ENCODE measurements around the gene C1QL2. TPM values are rescaled to one million over a fixed set of nuclear protein-coding genes. Genes with fewer than 3 reads are reported as not detected.

C1QL2 gene
- total RNA-seq, 1 experiment from 2014 or later, result not detected

- Histone ChIP-seq H3K4me1 (ENCODE audit: low read length) (no peaks in the 10 kb centered on the region), H3K36me3 (ENCODE audit: insufficient read depth, low read length) (no peaks in the 10 kb centered on the region), H3K4me2 (ENCODE audit: low read depth, low read length, poor library complexity, severe bottlenecking) (no peak overlapping the region), H3K79me2 (ENCODE audit: low read length) (no peaks in the 10 kb centered on the region), H4K20me1 (ENCODE audit: insufficient read depth, low read depth, low read length) (no peaks in the 10 kb centered on the region), H2AFZ (ENCODE audit: low read length) (no peak overlapping the region), H3K9me3 (ENCODE audit: low read length) (no peaks in the 10 kb centered on the region), H3K27ac (ENCODE audit: low read length) (no peak overlapping the region), H3K4me3 (ENCODE audit: low read length) (no peak overlapping the region), H3K27me3 (ENCODE audit: low read length) (no peaks in the 10 kb centered on the region), H3K9me2 (replicated peaks; ENCODE audit: insufficient read depth, low read length) (no peaks in the 10 kb centered on the region), H3K9ac (ENCODE audit: low read length) (no peak overlapping the region)
- no peak for DNase-seq
These were observed 38.4 kb downstream of the C1QL2 start for GRCh38 chr2:119119999-119120756.

- Histone ChIP-seq H3K27ac (ENCODE audit: low read length) (no peak overlapping the region), H3K4me3 (ENCODE audit: low read length) (no peak overlapping the region), H3K9me2 (replicated peaks; ENCODE audit: insufficient read depth, low read length) (no peaks in the 10 kb centered on the region), H3K27me3 (ENCODE audit: low read length) (no peaks in the 10 kb centered on the region), H3K4me2 (ENCODE audit: low read depth, low read length, poor library complexity, severe bottlenecking) (no peak overlapping the region), H3K9me3 (ENCODE audit: low read length) (no peaks in the 10 kb centered on the region), H3K9ac (ENCODE audit: low read length) (no peak overlapping the region), H3K79me2 (ENCODE audit: low read length) (no peaks in the 10 kb centered on the region), H4K20me1 (ENCODE audit: insufficient read depth, low read depth, low read length) (no peaks in the 10 kb centered on the region), H3K4me1 (ENCODE audit: low read length) (no peaks in the 10 kb centered on the region), H2AFZ (ENCODE audit: low read length) (no peak overlapping the region), H3K36me3 (ENCODE audit: insufficient read depth, low read length) (no peaks in the 10 kb centered on the region)
- DNase-seq, result no peak
These were observed 39.3 kb downstream of the C1QL2 start for GRCh38 chr2:119119076-119119785.

GRCh38 chr2:119117891-119118882 lies 40.4 kb downstream of the C1QL2 start:
- Histone ChIP-seq H3K79me2 (ENCODE audit: low read length) (no peaks in the 10 kb centered on the region), H3K36me3 (ENCODE audit: insufficient read depth, low read length) (no peaks in the 10 kb centered on the region), H3K4me3 (ENCODE audit: low read length) (no peak overlapping the region), H4K20me1 (ENCODE audit: insufficient read depth, low read depth, low read length) (no peaks in the 10 kb centered on the region), H3K4me2 (ENCODE audit: low read depth, low read length, poor library complexity, severe bottlenecking) (no peak overlapping the region), H3K9me2 (replicated peaks; ENCODE audit: insufficient read depth, low read length) (no peaks in the 10 kb centered on the region), H3K27ac (ENCODE audit: low read length) (no peak overlapping the region), H2AFZ (ENCODE audit: low read length) (no peak overlapping the region), H3K27me3 (ENCODE audit: low read length) (no peaks in the 10 kb centered on the region), H3K4me1 (ENCODE audit: low read length) (no peaks in the 10 kb centered on the region), H3K9me3 (ENCODE audit: low read length) (no peaks in the 10 kb centered on the region), H3K9ac (ENCODE audit: low read length) (no peak overlapping the region)
- no peak for DNase-seq

- H4K20me1 ChIP-seq (ENCODE audit: insufficient read depth, low read depth, low read length), result no peaks in the 10 kb centered on the region
- no peak overlapping the region for H2AFZ ChIP-seq (ENCODE audit: low read length)
- H3K9me2 ChIP-seq (replicated peaks; ENCODE audit: insufficient read depth, low read length), result no peaks in the 10 kb centered on the region
- no peaks in the 10 kb centered on the region for H3K4me1 ChIP-seq (ENCODE audit: low read length)
- no peaks in the 10 kb centered on the region for H3K79me2 ChIP-seq (ENCODE audit: low read length)
- no peaks in the 10 kb centered on the region for H3K27me3 ChIP-seq (ENCODE audit: low read length)
- H3K9me3 ChIP-seq (ENCODE audit: low read length), result no peaks in the 10 kb centered on the region
- H3K36me3 ChIP-seq (ENCODE audit: insufficient read depth, low read length), result no peaks in the 10 kb centered on the region
- no peak overlapping the region for H3K4me3 ChIP-seq (ENCODE audit: low read length)
- no peak overlapping the region for H3K9ac ChIP-seq (ENCODE audit: low read length)
- no peak for DNase-seq
- no peak overlapping the region for H3K27ac ChIP-seq (ENCODE audit: low read length)
- H3K4me2 ChIP-seq (ENCODE audit: low read depth, low read length, poor library complexity, severe bottlenecking), result no peak overlapping the region
These were observed 41.1 kb downstream of the C1QL2 start for GRCh38 chr2:119117408-119117807.

GRCh38 chr2:119116411-119117295 lies 41.9 kb downstream of the C1QL2 start:
- no peak overlapping the region for H3K4me3 ChIP-seq (ENCODE audit: low read length)
- H3K9ac ChIP-seq (ENCODE audit: low read length), result no peak overlapping the region
- H3K9me2 ChIP-seq (replicated peaks; ENCODE audit: insufficient read depth, low read length), result no peaks in the 10 kb centered on the region
- no peak overlapping the region for H3K27ac ChIP-seq (ENCODE audit: low read length)
- H3K4me1 ChIP-seq (ENCODE audit: low read length), result no peaks in the 10 kb centered on the region
- H3K27me3 ChIP-seq (ENCODE audit: low read length), result no peaks in the 10 kb centered on the region
- no peak overlapping the region for H2AFZ ChIP-seq (ENCODE audit: low read length)
- no peaks in the 10 kb centered on the region for H4K20me1 ChIP-seq (ENCODE audit: insufficient read depth, low read depth, low read length)
- no peak overlapping the region for H3K4me2 ChIP-seq (ENCODE audit: low read depth, low read length, poor library complexity, severe bottlenecking)
- no peaks in the 10 kb centered on the region for H3K9me3 ChIP-seq (ENCODE audit: low read length)
- no peaks in the 10 kb centered on the region for H3K36me3 ChIP-seq (ENCODE audit: insufficient read depth, low read length)
- DNase-seq, result no peak
- no peaks in the 10 kb centered on the region for H3K79me2 ChIP-seq (ENCODE audit: low read length)

GRCh38 chr2:119114266-119114665 lies 44.3 kb downstream of the C1QL2 start:
- H3K79me2 ChIP-seq (ENCODE audit: low read length), result no peaks in the 10 kb centered on the region
- H3K27me3 ChIP-seq (ENCODE audit: low read length), result no peaks in the 10 kb centered on the region
- H4K20me1 ChIP-seq (ENCODE audit: insufficient read depth, low read depth, low read length), result no peaks in the 10 kb centered on the region
- H3K9me3 ChIP-seq (ENCODE audit: low read length), result no peaks in the 10 kb centered on the region; the same call in 1 of the 2 replicates
- H3K27ac ChIP-seq (ENCODE audit: low read length), result no peak overlapping the region
- no peaks in the 10 kb centered on the region for H3K4me1 ChIP-seq (ENCODE audit: low read length)
- H3K9me2 ChIP-seq (replicated peaks; ENCODE audit: insufficient read depth, low read length), result no peaks in the 10 kb centered on the region
- H3K4me3 ChIP-seq (ENCODE audit: low read length), result no peak overlapping the region
- H3K9ac ChIP-seq (ENCODE audit: low read length), result no peak overlapping the region
- no peak overlapping the region for H3K4me2 ChIP-seq (ENCODE audit: low read depth, low read length, poor library complexity, severe bottlenecking)
- H3K36me3 ChIP-seq (ENCODE audit: insufficient read depth, low read length), result no peaks in the 10 kb centered on the region
- no peak overlapping the region for H2AFZ ChIP-seq (ENCODE audit: low read length)
- DNase-seq, result no peak

- H3K4me2 ChIP-seq (ENCODE audit: low read depth, low read length, poor library complexity, severe bottlenecking), result no peak overlapping the region
- no peak for DNase-seq
These were observed 45.1 kb downstream of the C1QL2 start for GRCh38 chr2:119113489-119113770.

More at GRCh38 chr2:119113489-119113770, 45.1 kb downstream of the C1QL2 start:
- H3K9me2 ChIP-seq (replicated peaks; ENCODE audit: insufficient read depth, low read length), result no peaks in the 10 kb centered on the region
- no peaks in the 10 kb centered on the region for H3K36me3 ChIP-seq (ENCODE audit: insufficient read depth, low read length)
- H4K20me1 ChIP-seq (ENCODE audit: insufficient read depth, low read depth, low read length), result no peaks in the 10 kb centered on the region
- H3K79me2 ChIP-seq (ENCODE audit: low read length), result no peaks in the 10 kb centered on the region
- no peaks in the 10 kb centered on the region; the same call in 1 of the 2 replicates for H3K9me3 ChIP-seq (ENCODE audit: low read length)
- H2AFZ ChIP-seq (ENCODE audit: low read length), result no peak overlapping the region
- H3K9ac ChIP-seq (ENCODE audit: low read length), result no peak overlapping the region
- H3K4me3 ChIP-seq (ENCODE audit: low read length), result no peak overlapping the region
- no peaks in the 10 kb centered on the region for H3K27me3 ChIP-seq (ENCODE audit: low read length)
- H3K27ac ChIP-seq (ENCODE audit: low read length), result no peak overlapping the region
- no peaks in the 10 kb centered on the region for H3K4me1 ChIP-seq (ENCODE audit: low read length)

Measured in Karpas-422 (cell line).